IMR-90 (cell line): Measurements from ENCODE around the gene PRELID3B.

Experiments
- BHLHE40 ChIP-seq: fragments of 150-350 bp; IDR thresholded peaks from 2 replicates; pipeline ENCODE4 v1.6.1; 2016; ENCODE audit warnings: mild to moderate bottlenecking, low read depth, low read length
- CTCF ChIP-seq: conservative IDR thresholded peaks from 2 replicates; pipeline ENCODE4 v1.5.1; 2012; ENCODE audit warnings: mild to moderate bottlenecking, low read depth, low read length, improper control_type of control experiment
- ELK1 ChIP-seq: fragments of 150-350 bp; IDR thresholded peaks from 2 replicates; pipeline ENCODE4 v1.6.1; 2016; ENCODE audit warnings: low read depth, mild to moderate bottlenecking, low read length, moderate library complexity, borderline replicate concordance
- FOS ChIP-seq: fragments of 150-350 bp; IDR thresholded peaks from 2 replicates; pipeline ENCODE4 v1.6.1; 2016; ENCODE audit warnings: low read depth, low read length
- MAZ ChIP-seq: IDR thresholded peaks from 2 replicates; pipeline ENCODE4 v1.6.1; 2012; ENCODE audit warnings: low read depth, mild to moderate bottlenecking, low read length, improper control_type of control experiment, moderate library complexity, borderline replicate concordance
- MXI1 ChIP-seq: IDR thresholded peaks from 2 replicates; pipeline ENCODE4 v1.6.1; 2012; ENCODE audit warnings: low read depth, mild to moderate bottlenecking, low read length, moderate library complexity, borderline replicate concordance
- NFE2L2 ChIP-seq: fragments of 150-350 bp; IDR thresholded peaks from 2 replicates; pipeline ENCODE4 v1.6.1; 2016; ENCODE audit warnings: low read depth, mild to moderate bottlenecking, low read length
- POLR2A ChIP-seq: IDR thresholded peaks from 2 replicates; pipeline ENCODE4 v1.6.1; 2012; ENCODE audit warnings: mild to moderate bottlenecking, low read depth, low read length
- RAD21 ChIP-seq: IDR thresholded peaks from 2 replicates; pipeline ENCODE4 v1.6.1; 2012; ENCODE audit warnings: low read length, improper control_type of control experiment
- RCOR1 ChIP-seq: IDR thresholded peaks from 2 replicates; pipeline ENCODE4 v1.6.1; 2012; ENCODE audit warnings: mild to moderate bottlenecking, low read length, improper control_type of control experiment; ENCODE audit not compliant: insufficient replicate concordance
- SMC3 ChIP-seq: fragments of 150-350 bp; IDR thresholded peaks from 2 replicates; pipeline ENCODE4 v1.6.1; 2016; ENCODE audit warnings: low read depth, mild to moderate bottlenecking, antibody characterized with exemption, low read length, moderate library complexity
- USF2 ChIP-seq: fragments of 150-350 bp; IDR thresholded peaks from 2 replicates; pipeline ENCODE4 v1.6.1; 2017; ENCODE audit warnings: mild to moderate bottlenecking, antibody characterized with exemption, low read length, low read depth

GRCh38 chr20:59025511-59025910, 17.1 kb downstream of the PRELID3B start:
- TF ChIP-seq ELK1 (no peak), SMC3 (no peak), CTCF (no peak), RCOR1 (no peak), POLR2A (no peak), BHLHE40 (no peak), MXI1 (no peak), USF2 (no peak), NFE2L2 (no peak), FOS (no peak), RAD21 (no peak), MAZ (no peak)
